Lower lobe of right lung (tissue), 2 donors: ENCODE results near the gene CERS2. TPM values are rescaled to one million over a fixed set of nuclear protein-coding genes. Genes with fewer than 3 reads are reported as not detected.

Source experiments
- ATAC-seq, 2 donors: fragments of 200-7000 bp; cut with Tn5 transposase; one replicate each; pipeline ENCODE4 v1.9.1; 2020 to 2022; ENCODE audit warnings: mild to moderate bottlenecking in 2 of 2, moderate library complexity in 2 of 2
- DNase-seq: peaks from one replicate; pipeline ENCODE4 v3.0.0-alpha.2; 2020
- H3K27ac ChIP-seq: fragments of 200-600 bp; one replicate; pipeline ENCODE4 v1.8.0; 2022
- H3K27me3 ChIP-seq: fragments of 200-600 bp; one replicate; pipeline ENCODE4 v1.8.0; 2022; ENCODE audit warnings: low read depth
- H3K36me3 ChIP-seq: fragments of 200-600 bp; one replicate; pipeline ENCODE4 v1.8.0; 2022; ENCODE audit warnings: mild to moderate bottlenecking
- H3K4me1 ChIP-seq: fragments of 200-600 bp; one replicate; pipeline ENCODE4 v1.8.0; 2022
- H3K4me3 ChIP-seq: fragments of 200-600 bp; one replicate; pipeline ENCODE4 v1.8.0; 2022; ENCODE audit warnings: mild to moderate bottlenecking
- H3K9me3 ChIP-seq: fragments of 200-600 bp; one replicate; pipeline ENCODE4 v1.8.0; 2022
- intact Hi-C: fragments of 100-400 bp; cut with DNase I; formaldehyde crosslinking; loops from one replicate; pipeline ENCODE4 v1.11.0; 2022
- total RNA-seq: library from RNA; stranded (reverse); fragmentation: NEBNext Ultra II Directional; extraction: Animal tissue kit (Norgen Biotek cat#: 25700); gene quantifications from one replicate; pipeline ENCODE4 v1.2.1, GENCODE V29; 2021
- TF ChIP-seq, protein P1 (sequence below): fragments of 200-600 bp; IDR thresholded peaks from one replicate; pipeline ENCODE4 v1.8.0; 2022; ENCODE audit warnings: antibody characterized with exemption, mild to moderate bottlenecking
- donor health status: DM: no; HTN: yes; CAD: no; lungs with severe emphysema.

CERS2 gene
- total RNA-seq, 1 donor from 2014 or later = 297 TPM

DNA sequence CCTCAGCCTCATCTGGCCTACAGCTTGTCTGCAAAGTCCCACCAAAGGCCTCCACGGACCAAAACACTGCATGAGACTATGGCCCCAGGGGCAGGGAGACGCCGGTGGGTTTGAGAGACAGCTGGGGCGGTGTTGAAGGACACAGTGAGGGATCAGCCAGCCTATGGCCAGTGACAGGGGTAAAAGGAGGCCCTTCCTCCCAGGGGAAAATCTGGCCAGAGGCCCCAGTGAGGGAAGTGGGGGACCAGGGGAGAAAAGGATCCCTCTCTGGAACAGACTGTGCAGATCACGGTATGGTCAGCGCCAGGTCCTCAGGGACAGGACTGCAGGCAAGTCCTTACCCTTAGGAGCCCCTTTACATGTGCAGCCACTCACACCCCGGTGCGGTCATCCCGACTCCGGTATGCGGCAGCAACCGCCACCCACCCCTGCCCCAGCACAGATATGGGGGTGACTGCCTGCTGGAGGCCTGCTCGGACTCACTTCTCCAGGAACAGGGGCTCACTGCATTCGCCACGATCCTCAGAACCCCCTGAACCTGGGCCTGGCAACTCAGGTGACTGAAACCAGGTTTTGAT lies 1.3 kb downstream of the CERS2 start:
- peaks cover 83% of the 10 kb centered on the region for H3K4me1 ChIP-seq
- intact Hi-C loops = no loop called here

DNA sequence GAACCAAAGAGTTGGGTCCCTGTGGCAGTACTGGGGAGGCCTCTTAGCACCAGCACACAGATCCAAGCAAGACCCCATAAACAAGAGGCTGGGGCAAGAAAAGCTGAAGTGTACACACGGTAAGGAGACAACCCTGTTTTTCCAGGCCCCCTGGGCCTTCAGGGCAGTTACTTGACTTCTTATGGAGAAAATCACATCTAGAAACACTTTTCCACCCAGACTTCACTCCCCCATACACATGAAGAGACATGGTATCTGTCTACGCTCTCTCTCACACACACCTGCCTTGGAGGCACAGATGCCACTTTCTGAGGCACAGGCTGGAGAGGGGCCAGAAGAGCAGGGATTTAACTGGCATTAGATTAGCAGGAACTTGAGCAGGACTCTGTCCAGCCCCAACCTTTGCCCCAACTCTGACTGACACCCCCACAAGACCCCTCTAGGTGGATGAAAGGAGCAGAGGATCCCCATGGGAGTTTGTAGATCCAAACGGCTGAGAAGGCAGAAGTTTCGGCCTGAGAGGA lies 2.2 kb downstream of the CERS2 start:
- Histone ChIP-seq H3K4me3 (peak overlapping the region; percentile 89), H3K27me3 (no peaks in the 10 kb centered on the region), H3K36me3 (peaks cover 17% of the 10 kb centered on the region), H3K4me1 (peaks cover 75% of the 10 kb centered on the region), H3K27ac (peak overlapping the region; percentile 93), H3K9me3 (no peaks in the 10 kb centered on the region)
- no peak for DNase-seq
- ATAC-seq = no peak
- TF ChIP-seq, protein P1, sequence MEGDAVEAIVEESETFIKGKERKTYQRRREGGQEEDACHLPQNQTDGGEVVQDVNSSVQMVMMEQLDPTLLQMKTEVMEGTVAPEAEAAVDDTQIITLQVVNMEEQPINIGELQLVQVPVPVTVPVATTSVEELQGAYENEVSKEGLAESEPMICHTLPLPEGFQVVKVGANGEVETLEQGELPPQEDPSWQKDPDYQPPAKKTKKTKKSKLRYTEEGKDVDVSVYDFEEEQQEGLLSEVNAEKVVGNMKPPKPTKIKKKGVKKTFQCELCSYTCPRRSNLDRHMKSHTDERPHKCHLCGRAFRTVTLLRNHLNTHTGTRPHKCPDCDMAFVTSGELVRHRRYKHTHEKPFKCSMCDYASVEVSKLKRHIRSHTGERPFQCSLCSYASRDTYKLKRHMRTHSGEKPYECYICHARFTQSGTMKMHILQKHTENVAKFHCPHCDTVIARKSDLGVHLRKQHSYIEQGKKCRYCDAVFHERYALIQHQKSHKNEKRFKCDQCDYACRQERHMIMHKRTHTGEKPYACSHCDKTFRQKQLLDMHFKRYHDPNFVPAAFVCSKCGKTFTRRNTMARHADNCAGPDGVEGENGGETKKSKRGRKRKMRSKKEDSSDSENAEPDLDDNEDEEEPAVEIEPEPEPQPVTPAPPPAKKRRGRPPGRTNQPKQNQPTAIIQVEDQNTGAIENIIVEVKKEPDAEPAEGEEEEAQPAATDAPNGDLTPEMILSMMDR = no peak
- intact Hi-C loops = no loop called here

More for the DNA sequence above, 1.3 kb downstream of the CERS2 start:
- peak overlapping the region; percentile 93 for H3K27ac ChIP-seq
- H3K4me3 ChIP-seq = peak overlapping the region; percentile 89
- ATAC-seq = no peak
- DNase-seq = peak; percentile 52
- TF ChIP-seq, protein P1 = no peak
- no peaks in the 10 kb centered on the region for H3K27me3 ChIP-seq
- peaks cover 9% of the 10 kb centered on the region for H3K36me3 ChIP-seq
- no peaks in the 10 kb centered on the region for H3K9me3 ChIP-seq

DNA sequence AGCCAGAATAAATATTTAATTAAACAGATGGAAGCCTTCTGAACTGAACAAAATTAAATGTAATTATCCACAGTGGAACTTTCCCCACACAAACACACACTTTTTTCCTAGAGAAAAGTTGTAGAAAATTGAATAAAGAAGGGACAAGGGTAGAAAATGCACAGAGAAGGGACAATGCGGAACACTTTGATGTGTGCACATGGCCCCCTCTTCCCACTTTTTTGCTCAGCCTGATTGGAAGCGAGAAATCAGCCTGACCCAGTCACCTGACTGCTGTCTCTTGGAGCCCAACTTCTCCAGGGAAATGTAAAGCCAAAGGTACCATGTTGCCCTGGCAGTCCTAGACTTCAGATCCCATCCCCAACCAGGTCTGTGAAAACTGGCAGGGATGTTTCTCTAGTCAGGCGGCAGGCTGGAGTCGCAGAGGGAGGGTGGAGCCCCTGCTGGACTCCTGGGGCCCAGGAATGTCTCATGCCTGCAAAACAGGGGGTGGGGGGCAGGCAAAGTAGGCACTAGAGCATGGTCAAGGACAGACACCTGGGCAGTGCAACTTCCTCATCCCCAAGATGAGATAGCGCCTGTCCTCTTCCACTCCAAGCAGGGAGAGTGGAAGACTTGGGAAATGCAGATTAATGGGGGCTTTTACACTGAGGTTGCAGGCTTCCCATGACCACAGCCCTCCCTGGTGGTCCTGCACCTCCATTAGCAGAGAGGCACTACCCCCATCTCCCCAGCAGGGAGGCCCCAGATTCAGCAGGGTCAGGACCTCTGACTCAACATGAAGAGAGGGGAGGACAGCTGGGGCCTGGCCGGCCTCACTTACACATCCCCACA lies 2.8 kb downstream of the CERS2 start:
- no peaks in the 10 kb centered on the region for H3K27me3 ChIP-seq
- ATAC-seq (peak in 1 of 2 donors; percentile 0), DNase-seq (no peak)
- H3K36me3 ChIP-seq = peaks cover 24% of the 10 kb centered on the region
- peak overlapping the region; percentile 89 for H3K4me3 ChIP-seq
- intact Hi-C loops = no loop called here
- TF ChIP-seq, protein P1 = no peak
- peaks cover 69% of the 10 kb centered on the region for H3K4me1 ChIP-seq
- no peaks in the 10 kb centered on the region for H3K9me3 ChIP-seq
- peak overlapping the region; percentile 93 for H3K27ac ChIP-seq

DNA sequence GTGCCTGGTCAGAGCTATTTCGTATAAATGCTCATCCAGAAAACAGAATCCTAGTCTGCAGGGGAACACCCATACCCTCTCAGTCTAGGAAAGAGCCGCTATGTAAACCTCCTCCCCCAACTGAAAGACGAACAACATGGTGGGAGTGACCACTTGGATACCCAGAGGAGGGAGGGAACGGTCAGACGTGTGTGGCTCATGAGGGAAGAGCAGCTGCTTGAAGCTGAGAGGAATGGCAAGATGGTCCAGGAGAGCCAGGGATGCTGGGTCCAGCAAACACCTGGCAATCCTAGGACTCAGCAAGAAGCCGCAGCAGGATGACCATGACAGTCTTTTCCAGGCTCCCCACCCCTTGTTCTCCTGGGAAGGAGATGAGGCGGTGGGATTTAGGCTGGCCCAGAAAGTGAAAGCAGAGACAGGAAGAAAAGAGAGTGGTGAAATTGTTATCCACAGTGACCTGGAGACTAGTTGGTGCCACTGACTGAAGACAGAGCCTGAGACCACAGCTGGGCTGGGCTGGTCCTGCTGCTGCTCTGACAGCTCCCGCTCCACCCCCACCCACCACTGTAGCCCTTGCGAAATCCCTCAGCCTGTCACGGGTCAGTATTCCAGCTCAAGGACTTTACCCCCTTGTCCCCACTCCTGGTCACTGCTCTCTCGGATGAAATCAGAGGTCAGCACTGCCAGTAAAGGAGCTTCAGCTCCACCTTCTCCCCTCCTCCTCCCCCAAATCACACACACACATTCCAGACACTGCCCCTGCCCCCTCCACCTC lies 3.6 kb downstream of the CERS2 start:
- Histone ChIP-seq H3K4me1 (peaks cover 61% of the 10 kb centered on the region), H3K4me3 (peak overlapping the region; percentile 29), H3K27me3 (no peaks in the 10 kb centered on the region), H3K36me3 (peaks cover 32% of the 10 kb centered on the region), H3K9me3 (no peaks in the 10 kb centered on the region), H3K27ac (peak overlapping the region; percentile 93)
- intact Hi-C loops = no loop called here
- DNase-seq = peak; percentile 89
- TF ChIP-seq, protein P1 = no peak
- ATAC-seq = peak; percentile 80 to 83

DNA sequence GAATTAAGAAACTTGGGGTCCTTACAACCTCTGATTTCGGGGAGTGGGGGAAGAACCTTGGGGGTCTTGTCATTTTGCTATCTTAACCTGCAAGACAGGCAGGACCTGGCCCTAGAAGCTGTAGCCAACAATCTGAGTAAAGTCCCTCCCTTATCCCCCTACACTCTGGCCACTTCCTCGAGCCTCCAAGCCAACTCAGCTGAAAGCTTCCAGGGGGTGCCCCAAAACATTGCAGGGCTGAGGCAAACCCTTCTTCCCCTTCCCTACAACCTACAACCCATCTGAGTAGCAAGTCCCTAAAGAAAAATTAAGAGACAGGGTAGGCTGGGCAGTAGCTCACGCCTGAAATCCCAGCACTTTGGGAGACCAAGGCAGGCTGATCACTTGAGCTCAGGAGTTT lies 5.0 kb downstream of the CERS2 start:
- TF ChIP-seq, protein P1 = no peak
- Histone ChIP-seq H3K36me3 (peaks cover 46% of the 10 kb centered on the region), H3K4me1 (peaks cover 51% of the 10 kb centered on the region), H3K4me3 (no peak overlapping the region), H3K27me3 (no peaks in the 10 kb centered on the region), H3K9me3 (no peaks in the 10 kb centered on the region), H3K27ac (no peak overlapping the region)
- DNase-seq (no peak), ATAC-seq (no peak)
- intact Hi-C loops = no loop called here
